HG03196 (cell line): ENCODE measurements around the gene DGKH.
"Not testable (repeated sequence)": the region's sequence is repeated elsewhere in the genome, so short reads cannot be mapped to it uniquely, and the experiment has no call there.

ENCODE experiments used
- ATAC-seq: cut with Tn5 transposase; IDR thresholded peaks from one replicate; pipeline ENCODE4 v1.9.1; 2021; ENCODE audit not compliant: unreplicated experiment

The DGKH gene

GRCh38 chr13:42219876-42220275, 171.4 kb downstream of the DGKH start:
- no peak for ATAC-seq

- no peak for ATAC-seq
These were observed 172.8 kb downstream of the DGKH start for GRCh38 chr13:42221121-42221765.

GRCh38 chr13:42223681-42224080, 175.2 kb downstream of the DGKH start:
- ATAC-seq: no peak

GRCh38 chr13:42225051-42225450, 176.6 kb downstream of the DGKH start:
- no peak for ATAC-seq

GRCh38 chr13:42226759-42227158, 178.3 kb downstream of the DGKH start:
- not testable (repeated sequence) for ATAC-seq

- ATAC-seq: no peak
These were observed 180.1 kb downstream of the DGKH start for GRCh38 chr13:42228527-42228926.

GRCh38 chr13:42229287-42229686, 180.8 kb downstream of the DGKH start:
- ATAC-seq: no peak

GRCh38 chr13:42232671-42233070, 184.2 kb downstream of the DGKH start:
- ATAC-seq: no peak

GRCh38 chr13:42233726-42234125, 185.3 kb downstream of the DGKH start:
- ATAC-seq: no peak

GRCh38 chr13:42239161-42239560, 190.7 kb downstream of the DGKH start:
- ATAC-seq: no peak

GRCh38 chr13:42239644-42240043, 191.2 kb downstream of the DGKH start:
- ATAC-seq: no peak

- ATAC-seq: no peak
These were observed 198.1 kb downstream of the DGKH start for GRCh38 chr13:42246541-42246940.

- no peak for ATAC-seq
These were observed 199.4 kb downstream of the DGKH start for GRCh38 chr13:42247883-42248282.

- ATAC-seq: no peak
These were observed 207.4 kb downstream of the DGKH start for GRCh38 chr13:42255886-42256285.

GRCh38 chr13:42258747-42259146, 210.3 kb downstream of the DGKH start:
- no peak for ATAC-seq

- no peak for ATAC-seq
These were observed 211.1 kb downstream of the DGKH start for GRCh38 chr13:42259515-42259914.

GRCh38 chr13:42260903-42261654, 212.6 kb downstream of the DGKH start:
- ATAC-seq: no peak

GRCh38 chr13:42266473-42266872, 218.0 kb downstream of the DGKH start:
- ATAC-seq: no peak

GRCh38 chr13:42270160-42270856, 221.9 kb downstream of the DGKH start:
- no peak for ATAC-seq

GRCh38 chr13:42270857-42271215, 222.4 kb downstream of the DGKH start:
- no peak for ATAC-seq

- peak; percentile 85 for ATAC-seq
These were observed 223.1 kb downstream of the DGKH start for GRCh38 chr13:42271337-42272114.
